DMS79 (cell line): ENCODE data around the gene ADO.
"Not testable (repeated sequence)": the region's sequence is repeated elsewhere in the genome, so short reads cannot be mapped to it uniquely, and the experiment has no call there.

Experiments used
- DNase-seq: peaks from one replicate; lab custom pipeline; 2025; lab: John Stamatoyannopoulos, UW

The ADO gene

GRCh38 chr10:62804356-62805230 is at the start of gene ADO:
Gene ADO (plus strand): TSS chr10:62804720. CDS start chr10:62805060, 340 bp downstream.
- peak; percentile 64 for DNase-seq

GRCh38 chr10:62754963-62755362 is 49.6 kb upstream of the ADO start:
- DNase-seq, result no peak

- DNase-seq, result no peak
Measured at GRCh38 chr10:62755662-62756653, 48.6 kb upstream of the ADO start.

- DNase-seq, result no peak
Measured at GRCh38 chr10:62759599-62760175, 44.8 kb upstream of the ADO start.

- DNase-seq, result no peak
Measured at GRCh38 chr10:62760401-62760800, 44.1 kb upstream of the ADO start.

GRCh38 chr10:62761115-62761514 is 43.4 kb upstream of the ADO start:
- DNase-seq, result no peak

- DNase-seq, result no peak
Measured at GRCh38 chr10:62763155-62763554, 41.4 kb upstream of the ADO start.

- DNase-seq, result no peak
Measured at GRCh38 chr10:62764011-62764410, 40.5 kb upstream of the ADO start.

- no peak for DNase-seq
Measured at GRCh38 chr10:62765726-62766125, 38.8 kb upstream of the ADO start.

GRCh38 chr10:62766386-62766785 is 38.1 kb upstream of the ADO start:
- no peak for DNase-seq

GRCh38 chr10:62769574-62770242 is 34.8 kb upstream of the ADO start:
- DNase-seq, result no peak

GRCh38 chr10:62772186-62772974 is 32.1 kb upstream of the ADO start:
- DNase-seq, result no peak

- no peak for DNase-seq
Measured at GRCh38 chr10:62778125-62778524, 26.4 kb upstream of the ADO start.

- no peak for DNase-seq
Measured at GRCh38 chr10:62779487-62780248, 24.9 kb upstream of the ADO start.

- not testable (repeated sequence) for DNase-seq
Measured at GRCh38 chr10:62784537-62784936, 20.0 kb upstream of the ADO start.

GRCh38 chr10:62788285-62788684 is 16.2 kb upstream of the ADO start:
- not testable (repeated sequence) for DNase-seq

- DNase-seq, result no peak
Measured at GRCh38 chr10:62788861-62789467, 15.6 kb upstream of the ADO start.

GRCh38 chr10:62790019-62790555 is 14.4 kb upstream of the ADO start:
- DNase-seq, result no peak

- no peak for DNase-seq
Measured at GRCh38 chr10:62790571-62790970, 13.9 kb upstream of the ADO start.
